Activated T-helper 1 cell treated with anti-CD3 and anti-CD28 coated beads, Interleukin-12 subunit alpha, Interleukin-12 subunit beta, Interleukin-2, Interleukin-4 antibody, amounts not matched to agents 30 ng/mL and 10 ng/mL and 1 ng/mL, durations not matched to agents 14 hours and 24 hours and 36 hours (primary cell): ENCODE data around the gene ANXA8L1. TPM values are rescaled to one million over a fixed set of nuclear protein-coding genes. Genes with fewer than 3 reads are reported as not detected.
"Not testable (repeated sequence)": the region's sequence is repeated elsewhere in the genome, so short reads cannot be mapped to it uniquely, and the experiment has no call there.

ENCODE experiments used
- DNase-seq: peaks from one replicate; pipeline ENCODE4 v3.0.0; 2021; ENCODE audit warnings: low spot score
- H3K27ac Mint-ChIP-seq: one replicate; pipeline ENCODE4 v1.8.0; 2021; ENCODE audit warnings: mild to moderate bottlenecking, mixed read lengths
- H3K27me3 Mint-ChIP-seq: one replicate; pipeline ENCODE4 v1.8.0; 2022; ENCODE audit warnings: mild to moderate bottlenecking, moderate library complexity, mixed read lengths; ENCODE audit not compliant: insufficient read depth
- H3K36me3 Mint-ChIP-seq: one replicate; pipeline ENCODE4 v1.8.0; 2021; ENCODE audit warnings: low read depth, mixed read lengths
- H3K4me1 Mint-ChIP-seq: one replicate; pipeline ENCODE4 v1.8.0; 2021; ENCODE audit warnings: low read depth, mixed read lengths
- H3K4me3 Mint-ChIP-seq: one replicate; pipeline ENCODE4 v1.8.0; 2021; ENCODE audit warnings: mild to moderate bottlenecking, moderate library complexity, mixed read lengths
- H3K9me3 Mint-ChIP-seq: one replicate; pipeline ENCODE4 v1.8.0; 2021; ENCODE audit warnings: mixed read lengths
- intact Hi-C: fragments of 100-400 bp; cut with micrococcal nuclease; formaldehyde crosslinking; loops from one replicate; pipeline ENCODE4 v1.15.1; 2024
- total RNA-seq: library from RNA; stranded (reverse); gene quantifications from 2 replicates; pipeline ENCODE4 v1.2.3, GENCODE V29; 2022

Gene ANXA8L1
- total RNA-seq = not detected in 2 replicates

- H3K9me3 Mint-ChIP-seq, H3K4me1 Mint-ChIP-seq, H3K36me3 Mint-ChIP-seq, intact Hi-C loops, DNase-seq, H3K27me3 Mint-ChIP-seq, H3K27ac Mint-ChIP-seq, H3K4me3 Mint-ChIP-seq: not testable (repeated sequence)
These were observed at the start of gene ANXA8L1 for GRCh38 chr10:46375406-46375805. Gene ANXA8L1 (plus strand): TSS chr10:46375776. CDS start chr10:46375852, 76 bp downstream.

- H3K4me1 Mint-ChIP-seq = no peaks in the 10 kb centered on the region
- DNase-seq = no peak
- no peak overlapping the region for H3K27ac Mint-ChIP-seq
- peaks cover 13% of the 10 kb centered on the region for H3K27me3 Mint-ChIP-seq
- intact Hi-C loops = loop anchor here (10.0 kb wide), 1 partner anchor 101 kb away; no protein-coding TSS in a partner anchor
- H3K4me3 Mint-ChIP-seq = no peak overlapping the region
- no peaks in the 10 kb centered on the region for H3K9me3 Mint-ChIP-seq
- H3K36me3 Mint-ChIP-seq = no peaks in the 10 kb centered on the region
These were observed 49.5 kb upstream of the ANXA8L1 start for GRCh38 chr10:46326066-46326465.

GRCh38 chr10:46326971-46327370, 48.6 kb upstream of the ANXA8L1 start:
- no peaks in the 10 kb centered on the region for H3K9me3 Mint-ChIP-seq
- no peak for DNase-seq
- intact Hi-C loops = loop anchor here (10.0 kb wide), 1 partner anchor 102 kb away; no protein-coding TSS in a partner anchor
- H3K4me1 Mint-ChIP-seq = no peaks in the 10 kb centered on the region
- H3K27ac Mint-ChIP-seq = peak overlapping the region; percentile 3
- no peak overlapping the region for H3K4me3 Mint-ChIP-seq
- no peaks in the 10 kb centered on the region for H3K36me3 Mint-ChIP-seq
- H3K27me3 Mint-ChIP-seq = peaks cover 12% of the 10 kb centered on the region

GRCh38 chr10:46327685-46328084, 47.9 kb upstream of the ANXA8L1 start:
- no peak overlapping the region for H3K27ac Mint-ChIP-seq
- peaks cover 16% of the 10 kb centered on the region for H3K27me3 Mint-ChIP-seq

GRCh38 chr10:46328853-46329689, 46.5 kb upstream of the ANXA8L1 start:
- no peak for DNase-seq
- intact Hi-C loops = loop anchor here (10.0 kb wide), 1 partner anchor 104 kb away; no protein-coding TSS in a partner anchor
- Mint-ChIP-seq H3K36me3 (no peaks in the 10 kb centered on the region), H3K9me3 (no peaks in the 10 kb centered on the region), H3K27ac (no peak overlapping the region), H3K4me3 (no peak overlapping the region), H3K27me3 (peaks cover 16% of the 10 kb centered on the region), H3K4me1 (no peaks in the 10 kb centered on the region)

More at GRCh38 chr10:46327685-46328084, 47.9 kb upstream of the ANXA8L1 start:
- DNase-seq = no peak
- no peak overlapping the region for H3K4me3 Mint-ChIP-seq
- intact Hi-C loops = loop anchor here (10.0 kb wide), 1 partner anchor 103 kb away; no protein-coding TSS in a partner anchor
- no peaks in the 10 kb centered on the region for H3K4me1 Mint-ChIP-seq
- H3K9me3 Mint-ChIP-seq = no peaks in the 10 kb centered on the region
- no peaks in the 10 kb centered on the region for H3K36me3 Mint-ChIP-seq

GRCh38 chr10:46329690-46330016, 45.9 kb upstream of the ANXA8L1 start:
- Mint-ChIP-seq H3K9me3 (no peaks in the 10 kb centered on the region), H3K36me3 (no peaks in the 10 kb centered on the region), H3K4me1 (no peaks in the 10 kb centered on the region), H3K27me3 (peaks cover 11% of the 10 kb centered on the region), H3K4me3 (no peak overlapping the region), H3K27ac (no peak overlapping the region)
- DNase-seq = no peak
- intact Hi-C loops = loop anchor here (10.0 kb wide), 1 partner anchor 105 kb away; no protein-coding TSS in a partner anchor

- intact Hi-C loops = no loop called here
- DNase-seq = no peak
- Mint-ChIP-seq H3K36me3 (no peaks in the 10 kb centered on the region), H3K27me3 (peaks cover 9% of the 10 kb centered on the region), H3K4me1 (no peaks in the 10 kb centered on the region), H3K27ac (peak overlapping the region; percentile 31), H3K9me3 (no peaks in the 10 kb centered on the region), H3K4me3 (no peak overlapping the region)
These were observed 44.7 kb upstream of the ANXA8L1 start for GRCh38 chr10:46330894-46331293.

- intact Hi-C loops, H3K9me3 Mint-ChIP-seq, H3K27ac Mint-ChIP-seq, H3K4me1 Mint-ChIP-seq, H3K27me3 Mint-ChIP-seq, H3K36me3 Mint-ChIP-seq, H3K4me3 Mint-ChIP-seq, DNase-seq: not testable (repeated sequence)
These were observed 10.1 kb upstream of the ANXA8L1 start for GRCh38 chr10:46365484-46365883.

GRCh38 chr10:46367209-46367608, 8.4 kb upstream of the ANXA8L1 start:
- DNase-seq, H3K4me3 Mint-ChIP-seq, H3K4me1 Mint-ChIP-seq, H3K9me3 Mint-ChIP-seq, H3K27me3 Mint-ChIP-seq, H3K36me3 Mint-ChIP-seq, intact Hi-C loops, H3K27ac Mint-ChIP-seq: not testable (repeated sequence)

GRCh38 chr10:46367666-46368240, 7.8 kb upstream of the ANXA8L1 start:
- intact Hi-C loops, H3K4me1 Mint-ChIP-seq, H3K9me3 Mint-ChIP-seq: not testable (repeated sequence)

GRCh38 chr10:46368956-46369355, 6.6 kb upstream of the ANXA8L1 start:
- H3K27ac Mint-ChIP-seq, DNase-seq, H3K27me3 Mint-ChIP-seq, H3K4me3 Mint-ChIP-seq, H3K9me3 Mint-ChIP-seq, H3K36me3 Mint-ChIP-seq, intact Hi-C loops, H3K4me1 Mint-ChIP-seq: not testable (repeated sequence)

More at GRCh38 chr10:46367666-46368240, 7.8 kb upstream of the ANXA8L1 start:
- H3K27ac Mint-ChIP-seq, H3K4me3 Mint-ChIP-seq, H3K36me3 Mint-ChIP-seq, H3K27me3 Mint-ChIP-seq, DNase-seq: not testable (repeated sequence)

GRCh38 chr10:46374410-46374809, 1.2 kb upstream of the ANXA8L1 start:
- H3K27me3 Mint-ChIP-seq, H3K4me3 Mint-ChIP-seq, H3K27ac Mint-ChIP-seq, H3K4me1 Mint-ChIP-seq, H3K9me3 Mint-ChIP-seq, H3K36me3 Mint-ChIP-seq, intact Hi-C loops, DNase-seq: not testable (repeated sequence)

- intact Hi-C loops = not testable (repeated sequence)
These were observed 1.4 kb downstream of the ANXA8L1 start for GRCh38 chr10:46377022-46377421.

More at GRCh38 chr10:46377022-46377421, 1.4 kb downstream of the ANXA8L1 start:
- not testable (repeated sequence) for H3K9me3 Mint-ChIP-seq, H3K36me3 Mint-ChIP-seq, DNase-seq, H3K4me3 Mint-ChIP-seq, H3K27ac Mint-ChIP-seq, H3K27me3 Mint-ChIP-seq, H3K4me1 Mint-ChIP-seq
